ENCODE results near the gene ZBED4.

Gene ZBED4

DNA sequence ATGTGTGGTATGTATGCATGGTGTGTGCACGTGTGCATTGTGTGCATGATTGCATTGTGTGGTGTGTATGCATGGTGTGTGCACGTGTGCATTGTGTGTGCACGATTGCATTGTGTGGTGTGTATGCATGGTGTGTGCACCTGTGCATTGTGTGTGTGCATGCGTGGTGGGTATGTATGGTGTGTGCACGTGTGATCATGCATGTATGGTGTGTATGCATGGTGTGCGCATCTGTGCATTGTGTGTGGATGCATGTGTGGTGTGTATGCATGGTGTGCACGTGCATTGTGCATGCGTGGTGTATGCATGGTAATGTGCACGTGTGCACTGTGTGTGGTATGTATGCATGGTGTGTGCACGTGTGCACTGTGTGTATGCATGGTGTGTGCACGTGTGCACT is 47.8 kb downstream of the ZBED4 start:
- no peak for DNase-seq (ENCODE audit: low read depth)

DNA sequence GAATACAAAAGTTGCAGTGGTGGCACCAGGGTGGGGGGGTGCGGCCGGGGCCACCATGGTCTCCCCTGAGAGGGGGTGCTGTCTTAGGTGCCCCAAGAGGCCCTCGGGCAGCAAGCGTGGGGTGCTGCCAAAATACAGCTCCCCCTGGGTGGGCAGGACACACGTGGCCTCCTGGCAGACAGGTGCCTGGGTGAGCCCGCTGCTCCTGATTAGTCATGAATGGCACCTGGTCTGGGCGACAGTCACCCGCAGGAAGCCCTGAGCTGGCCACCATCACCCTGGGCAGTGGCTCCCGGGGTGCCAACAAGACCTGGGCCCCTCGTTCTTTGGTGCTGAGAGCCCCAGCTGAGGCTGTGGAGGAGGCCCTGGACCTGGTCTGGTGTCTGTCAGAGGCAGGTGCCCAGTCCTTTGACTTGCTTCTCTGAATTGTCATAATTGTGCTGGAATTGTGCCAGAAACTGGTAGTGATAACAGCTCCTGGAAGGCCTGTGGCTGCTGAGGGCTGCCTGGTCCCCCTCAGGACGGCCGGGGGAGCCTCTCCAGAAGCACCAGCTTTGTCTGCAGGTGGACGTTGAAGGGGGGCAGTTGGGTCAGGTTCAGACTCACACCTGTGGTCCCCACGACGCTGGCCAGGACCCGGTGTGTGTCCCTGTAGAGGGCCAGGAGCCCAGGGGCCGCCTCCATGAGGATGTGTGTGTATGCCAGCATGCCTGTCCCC is 49.8 kb downstream of the ZBED4 start:
- no peak for DNase-seq (ENCODE audit: low read depth)

GRCh38 chr22:49904040-49904369 is 50.4 kb downstream of the ZBED4 start:
- no peak for DNase-seq (ENCODE audit: low read depth)

DNA sequence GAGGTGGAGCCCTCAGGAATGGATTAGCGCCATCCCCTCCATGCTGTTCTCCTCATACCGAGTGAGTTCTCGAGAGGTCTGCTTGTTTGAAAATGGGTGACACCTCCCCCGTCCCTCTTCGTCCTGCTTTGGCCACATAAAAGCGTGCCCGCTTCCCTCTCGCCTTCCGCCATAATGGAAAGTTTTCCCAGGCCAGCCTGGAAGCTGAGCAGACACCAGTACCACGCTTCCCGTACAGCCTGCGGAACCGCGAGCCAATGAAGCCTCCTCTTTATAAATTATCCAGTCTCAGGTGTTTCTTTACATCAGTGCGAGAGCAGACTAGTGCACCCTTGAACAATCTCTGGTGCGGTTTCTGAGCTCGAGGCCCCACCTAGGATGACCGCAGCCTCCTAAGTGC is 51.8 kb downstream of the ZBED4 start:
- no peak for DNase-seq (ENCODE audit: low read depth)

- DNase-seq (ENCODE audit: low read depth) = no peak
These were observed 52.6 kb downstream of the ZBED4 start for GRCh38 chr22:49906071-49906798.

DNA sequence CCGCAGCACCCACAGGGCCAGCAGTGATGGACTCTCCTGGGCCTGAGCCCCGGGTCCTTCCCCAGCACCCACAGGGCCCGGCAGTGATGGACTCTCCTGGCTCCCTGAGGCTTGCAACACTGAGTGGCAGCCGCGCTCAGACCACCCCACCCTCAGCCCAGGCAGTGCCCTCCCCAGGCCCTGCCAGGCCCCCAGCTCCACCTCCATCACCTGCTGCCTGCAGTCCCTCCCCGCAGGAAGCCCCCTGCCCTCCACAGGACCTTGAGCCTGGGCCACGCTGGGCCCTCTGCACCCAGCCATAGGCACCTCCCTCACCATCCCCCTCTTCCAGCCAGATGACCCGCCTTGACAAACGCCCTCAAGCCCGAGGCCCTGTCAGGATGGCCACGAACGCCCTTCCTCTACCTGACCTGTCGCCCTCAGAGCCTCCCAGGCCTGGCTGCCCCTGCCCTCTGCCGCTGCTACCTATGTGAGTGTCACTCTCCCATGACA is 53.2 kb downstream of the ZBED4 start:
- no peak for DNase-seq (ENCODE audit: low read depth)

GRCh38 chr22:49907807-49908206 is 54.2 kb downstream of the ZBED4 start:
- DNase-seq (ENCODE audit: low read depth) = no peak

- DNase-seq (ENCODE audit: low read depth) = no peak
These were observed 56.0 kb downstream of the ZBED4 start for GRCh38 chr22:49909476-49910205.

DNA sequence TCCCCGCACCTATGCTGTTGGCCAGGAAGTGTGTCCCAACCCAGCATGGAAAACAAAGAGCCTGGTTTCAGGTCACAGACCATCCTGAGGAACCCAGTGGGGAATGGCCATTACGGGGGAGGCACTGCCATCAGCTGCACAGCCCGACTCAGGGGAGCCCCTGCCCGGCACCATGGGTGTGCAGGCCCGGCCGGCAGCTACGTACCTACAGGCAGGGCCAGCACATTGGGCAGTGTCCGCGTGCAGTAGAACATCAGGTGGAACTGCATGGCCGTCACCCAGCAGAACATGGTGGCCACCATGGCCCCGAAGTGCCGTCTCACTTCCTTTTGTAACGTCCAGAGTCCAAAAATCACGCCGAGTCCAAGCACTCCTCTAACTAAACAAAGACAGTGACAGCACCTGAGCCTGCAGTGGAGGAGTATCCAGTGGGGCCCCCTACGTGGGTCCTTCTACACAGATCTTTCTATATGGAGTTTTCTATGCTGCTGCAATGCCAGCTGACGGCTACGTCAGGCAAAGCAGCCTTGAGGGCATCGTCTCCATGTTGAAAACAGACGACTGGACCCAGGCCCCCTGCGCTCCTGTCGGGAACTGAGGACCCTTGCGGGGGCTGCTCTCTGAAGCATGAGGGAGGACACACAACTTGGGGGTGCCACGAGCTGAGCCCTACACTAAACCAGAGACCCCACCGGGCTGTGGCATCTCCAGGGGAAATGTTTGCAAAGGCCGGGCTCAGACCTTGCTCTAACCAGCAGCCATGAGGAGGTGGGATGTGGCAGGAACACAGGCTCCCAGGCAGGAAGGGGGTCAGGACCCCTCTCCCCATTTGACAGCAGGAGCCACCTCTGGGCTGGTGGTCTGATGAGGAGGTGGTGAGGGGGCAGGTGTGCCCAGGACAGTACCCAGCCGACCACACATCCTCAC is 56.8 kb downstream of the ZBED4 start:
- DNase-seq (ENCODE audit: low read depth) = no peak

DNA sequence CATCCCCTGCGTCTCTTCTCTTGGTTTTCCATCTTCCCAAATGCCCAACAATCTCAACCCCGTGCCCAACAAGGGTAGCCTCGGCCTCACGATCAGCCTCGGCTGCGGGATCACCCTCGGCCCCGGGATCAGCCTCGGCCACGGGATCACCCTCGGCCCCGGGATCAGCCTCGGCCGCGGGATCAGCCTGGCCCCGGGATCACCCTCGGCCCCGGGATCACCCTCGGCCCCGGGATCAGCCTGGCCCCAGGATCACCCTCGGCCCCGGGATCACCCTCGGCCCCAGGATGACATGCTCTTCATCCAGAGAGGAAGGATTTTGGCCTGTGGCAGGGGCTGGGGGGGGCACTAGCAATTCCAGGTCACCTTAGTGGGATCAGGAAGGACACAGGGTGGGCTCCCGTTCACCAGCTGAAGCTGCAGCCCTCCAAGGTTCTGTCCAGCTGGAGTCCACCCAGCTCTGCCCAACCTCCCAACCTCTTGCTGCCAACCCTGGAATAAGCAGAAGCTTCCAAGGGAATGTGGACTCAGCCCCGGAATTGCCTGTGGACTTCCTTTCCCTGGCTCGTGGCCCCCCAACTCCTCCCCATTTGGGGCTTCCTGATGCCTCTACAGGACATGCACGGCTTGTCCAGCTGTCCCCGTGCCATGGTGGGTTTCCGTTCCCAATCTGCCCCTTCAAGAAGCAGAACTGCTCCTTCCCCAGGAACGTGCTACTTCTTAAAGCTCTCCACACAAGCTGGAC is 58.4 kb downstream of the ZBED4 start:
- DNase-seq (ENCODE audit: low read depth) = no peak

GRCh38 chr22:49913026-49913425 is 59.4 kb downstream of the ZBED4 start:
- DNase-seq (ENCODE audit: low read depth) = no peak

DNA sequence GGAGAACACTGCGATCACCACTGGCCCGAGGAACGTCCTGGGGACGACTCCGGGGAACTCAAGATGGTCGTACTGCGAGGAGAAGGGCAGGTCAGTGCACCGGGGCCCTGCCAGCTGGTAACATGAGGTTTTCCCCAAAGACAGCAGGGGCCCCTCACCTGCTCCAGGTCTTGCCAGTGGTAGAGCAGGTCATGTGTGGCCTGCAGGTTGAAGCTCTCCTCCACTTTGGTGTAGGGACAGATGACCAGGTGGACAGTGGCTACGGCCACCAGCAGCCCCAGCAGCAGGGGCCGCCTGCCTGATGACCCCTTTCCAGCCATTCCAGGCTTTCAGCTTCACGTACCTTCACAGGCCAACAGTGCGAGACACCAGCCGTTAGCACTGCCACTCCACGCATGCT is 59.8 kb downstream of the ZBED4 start:
- no peak for DNase-seq (ENCODE audit: low read depth)

GRCh38 chr22:49914256-49914655 is 60.6 kb downstream of the ZBED4 start:
- DNase-seq (ENCODE audit: low read depth) = no peak

- no peak for DNase-seq (ENCODE audit: low read depth)
These were observed 62.0 kb downstream of the ZBED4 start for GRCh38 chr22:49915610-49916009.

DNA sequence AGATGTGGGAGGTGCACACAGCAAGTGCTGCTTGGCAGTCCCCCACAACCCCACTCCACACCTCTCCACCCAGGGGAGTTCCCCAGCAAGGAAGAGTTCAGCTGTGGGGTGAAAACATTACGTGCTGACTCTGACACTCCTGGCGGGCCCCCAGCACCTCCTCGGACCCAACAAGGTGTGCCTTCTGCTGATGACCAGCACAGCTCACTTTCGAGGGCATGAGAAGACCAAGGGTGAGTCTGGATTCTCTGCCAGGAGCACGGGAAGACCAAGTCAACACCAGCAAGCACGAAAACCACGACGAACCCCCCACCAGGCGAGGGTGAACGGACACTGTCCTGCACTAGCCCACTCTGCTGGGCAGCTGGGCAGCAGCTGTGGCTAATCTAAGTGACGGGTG is 63.2 kb downstream of the ZBED4 start:
- DNase-seq (ENCODE audit: low read depth) = no peak

DNA sequence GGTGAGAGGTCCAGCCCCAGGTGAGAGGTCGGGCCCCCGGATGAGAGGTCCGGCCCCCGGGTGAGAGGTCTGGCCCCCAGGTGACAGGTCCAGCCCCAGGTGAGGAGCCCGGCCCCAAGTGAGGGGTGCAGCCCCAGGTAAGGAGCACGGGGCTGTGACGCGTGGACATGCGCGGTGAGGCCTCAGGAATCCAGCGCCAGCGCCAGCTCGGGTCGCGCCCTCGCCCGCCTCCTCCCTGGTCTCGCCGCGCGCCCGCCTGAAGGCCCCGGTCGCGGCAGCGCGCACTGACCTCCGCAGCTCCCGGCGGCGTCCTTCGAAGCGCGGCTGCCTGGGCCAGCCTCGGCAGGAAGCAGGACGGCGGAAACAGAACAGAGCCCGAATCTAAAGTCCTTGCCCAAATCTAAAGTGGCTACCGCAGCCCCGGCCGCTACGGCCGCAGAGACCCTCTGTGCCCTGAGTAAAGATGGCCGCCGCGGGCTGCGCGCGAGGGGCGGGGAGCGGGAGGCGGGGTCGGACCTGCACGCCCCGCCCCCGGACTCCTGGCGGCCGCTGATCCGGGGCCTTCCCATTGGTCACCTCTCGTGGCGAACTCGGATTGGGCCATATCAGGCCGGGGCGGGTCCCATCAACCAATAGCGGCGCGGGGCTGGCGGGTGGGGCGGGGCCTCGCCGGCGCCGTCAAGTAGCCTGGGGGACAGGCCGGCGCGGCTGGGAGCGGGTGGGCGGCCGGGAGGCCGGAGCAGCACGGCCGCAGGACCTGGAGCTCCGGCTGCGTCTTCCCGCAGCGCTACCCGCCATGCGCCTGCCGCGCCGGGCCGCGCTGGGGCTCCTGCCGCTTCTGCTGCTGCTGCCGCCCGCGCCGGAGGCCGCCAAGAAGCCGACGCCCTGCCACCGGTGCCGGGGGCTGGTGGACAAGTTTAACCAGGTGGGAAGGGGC is 64.6 kb downstream of the ZBED4 start, which contains the start of the genes ALG12 and CRELD2:
ALG12 (minus strand) TSS at position 465 of the 937 bp plus-strand sequence. CDS start 4,673 bp downstream, outside the sequence.
CRELD2 (plus strand) TSS at position 661 of the 937 bp plus-strand sequence; CDS start at position 797, 136 bp downstream.
- peak; percentile 92 for DNase-seq (ENCODE audit: low read depth)

DNA sequence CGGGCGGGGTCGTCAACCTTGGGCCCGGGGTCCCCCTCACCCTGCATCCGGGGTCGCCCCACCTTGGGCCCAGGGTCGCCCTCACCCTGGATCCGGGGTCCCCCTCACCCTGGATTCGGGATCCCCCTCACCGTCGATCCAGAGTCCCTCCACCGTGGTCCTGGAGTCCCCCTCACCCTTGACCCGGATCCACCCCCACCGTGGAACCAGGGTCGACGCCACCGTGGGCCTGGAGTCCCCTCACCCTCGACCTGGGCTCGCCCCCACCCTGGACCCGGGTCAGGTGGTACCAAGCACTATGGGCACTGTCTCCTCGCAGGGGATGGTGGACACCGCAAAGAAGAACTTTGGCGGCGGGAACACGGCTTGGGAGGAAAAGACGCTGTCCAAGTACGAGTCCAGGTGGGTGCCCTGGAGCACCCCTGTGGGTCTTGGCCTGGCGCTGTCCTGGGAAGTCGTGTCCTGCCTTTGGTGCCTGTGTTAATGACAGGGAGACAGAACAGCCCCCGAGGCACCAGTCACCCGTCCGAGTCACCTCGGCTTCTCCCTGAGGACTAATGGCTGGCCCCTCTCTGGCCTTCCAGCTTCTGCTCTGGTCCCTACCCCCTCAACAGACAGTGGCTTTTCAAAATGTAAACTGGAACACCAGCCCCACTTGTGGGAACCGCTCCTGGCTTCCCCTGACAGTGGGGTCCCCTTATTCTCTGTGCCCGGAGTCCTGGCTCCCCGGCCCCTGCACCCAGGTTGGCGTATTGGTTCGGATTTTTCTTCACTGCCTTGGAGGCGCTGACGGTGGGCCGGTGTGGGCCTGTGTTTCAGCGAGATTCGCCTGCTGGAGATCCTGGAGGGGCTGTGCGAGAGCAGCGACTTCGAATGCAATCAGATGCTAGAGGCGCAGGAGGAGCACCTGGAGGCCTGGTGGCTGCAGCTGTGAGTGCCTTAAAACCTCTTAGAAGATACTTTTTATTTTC is 65.6 kb downstream of the ZBED4 start:
- no peak for DNase-seq (ENCODE audit: low read depth)

GRCh38 chr22:49920859-49921258 is 67.2 kb downstream of the ZBED4 start:
- no peak for DNase-seq (ENCODE audit: low read depth)
